Embryonic facial prominence (tissue), 1 donor: ENCODE measurements around the gene UGT1A10.
"Not testable (repeated sequence)": the region's sequence is repeated elsewhere in the genome, so short reads cannot be mapped to it uniquely, and the experiment has no call there.

Experiments used
- DNase-seq: peaks from one replicate; pipeline ENCODE4 v3.0.0-alpha.2; 2016; ENCODE audit errors: extremely low spot score

Gene UGT1A10

DNA sequence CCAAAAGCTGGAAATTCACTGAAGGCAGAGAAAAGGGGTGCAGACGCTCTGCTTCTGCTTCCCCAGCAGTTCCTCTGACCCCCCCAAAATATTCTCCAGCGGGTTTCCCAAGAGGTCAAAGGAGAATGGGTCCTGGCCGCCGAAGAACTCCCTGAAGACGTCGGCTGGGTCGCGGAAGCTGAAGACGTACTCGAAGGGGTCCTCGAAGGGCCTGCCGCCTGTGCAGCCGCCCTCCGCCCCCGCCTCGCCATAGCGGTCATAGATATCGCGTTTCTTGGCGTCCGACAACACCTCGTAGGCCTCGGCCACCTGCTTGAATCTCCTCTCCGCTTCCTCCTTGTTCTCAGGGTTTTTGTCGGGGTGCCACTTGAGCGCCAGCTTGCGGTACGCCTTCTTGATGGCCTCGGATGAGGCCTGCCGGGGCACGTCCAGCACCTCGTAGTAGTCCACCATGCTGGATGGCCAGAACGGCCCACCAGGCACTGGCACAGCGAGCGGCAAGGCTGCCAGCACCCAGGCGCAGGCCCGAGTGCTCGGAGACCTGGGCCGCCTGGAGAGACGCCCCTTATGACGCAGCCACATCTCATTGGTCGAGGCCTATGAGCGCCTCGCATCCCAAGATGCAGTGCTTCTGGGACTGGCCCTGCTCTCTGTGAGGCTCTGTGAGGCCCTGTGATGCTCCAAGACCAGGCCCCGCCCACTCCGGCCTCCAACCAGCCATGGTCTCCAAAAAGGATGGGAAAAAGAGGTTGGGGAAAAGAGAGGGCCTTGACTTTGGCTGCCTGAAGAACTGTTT, 107.4 kb downstream of the UGT1A10 start:
- DNase-seq: no peak

DNA sequence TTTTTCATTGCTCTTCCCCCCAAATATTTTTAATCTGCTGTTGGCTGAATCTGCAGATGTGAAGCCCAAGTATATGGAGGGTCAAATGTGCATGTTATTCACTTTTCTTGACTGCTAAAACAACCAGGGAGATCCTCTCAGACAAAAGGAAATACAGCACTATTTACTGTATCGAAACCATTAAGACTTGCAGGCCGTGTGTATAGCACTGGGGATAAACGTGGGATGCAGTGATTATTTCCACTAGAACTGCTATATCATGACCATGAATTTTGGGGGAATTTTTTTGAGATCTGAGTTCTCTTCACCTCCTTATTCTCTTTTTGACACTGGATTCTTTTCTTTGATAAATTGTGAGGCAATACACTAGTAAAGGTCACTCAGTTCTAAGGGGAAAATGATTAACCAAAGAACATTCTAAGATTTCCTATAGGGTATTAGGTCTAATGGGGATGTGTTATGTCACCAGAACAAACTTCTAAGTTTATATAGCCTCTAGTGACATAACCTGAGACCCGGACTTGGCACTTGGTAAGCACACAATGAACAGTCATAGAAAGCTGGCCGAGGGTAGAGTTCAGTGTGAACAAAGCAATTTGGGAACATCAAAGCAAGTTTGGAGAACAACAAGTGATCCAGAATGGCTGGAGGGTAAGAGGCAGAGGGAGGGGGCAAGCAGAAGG, 109.0 kb downstream of the UGT1A10 start:
- no peak for DNase-seq

DNA sequence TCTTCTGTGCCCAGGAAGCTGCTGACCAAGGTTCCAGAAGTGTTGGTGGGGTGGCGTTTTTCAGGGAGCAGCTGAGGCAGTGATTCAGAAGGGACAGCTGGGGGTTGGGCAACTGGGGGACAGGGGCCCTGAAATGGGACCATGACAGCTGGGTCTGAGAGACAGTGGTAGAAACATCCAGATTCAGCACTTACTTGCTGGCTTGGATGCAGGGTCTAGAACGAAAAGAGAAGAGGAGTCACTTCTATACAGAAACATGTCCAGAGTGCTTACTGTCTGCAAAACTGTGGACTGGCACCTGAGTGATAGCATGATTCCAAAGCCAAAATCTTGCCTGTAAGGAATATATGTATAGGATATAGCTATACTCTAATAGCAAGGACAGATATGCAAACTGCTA, 109.6 kb downstream of the UGT1A10 start:
- not testable (repeated sequence) for DNase-seq

DNA sequence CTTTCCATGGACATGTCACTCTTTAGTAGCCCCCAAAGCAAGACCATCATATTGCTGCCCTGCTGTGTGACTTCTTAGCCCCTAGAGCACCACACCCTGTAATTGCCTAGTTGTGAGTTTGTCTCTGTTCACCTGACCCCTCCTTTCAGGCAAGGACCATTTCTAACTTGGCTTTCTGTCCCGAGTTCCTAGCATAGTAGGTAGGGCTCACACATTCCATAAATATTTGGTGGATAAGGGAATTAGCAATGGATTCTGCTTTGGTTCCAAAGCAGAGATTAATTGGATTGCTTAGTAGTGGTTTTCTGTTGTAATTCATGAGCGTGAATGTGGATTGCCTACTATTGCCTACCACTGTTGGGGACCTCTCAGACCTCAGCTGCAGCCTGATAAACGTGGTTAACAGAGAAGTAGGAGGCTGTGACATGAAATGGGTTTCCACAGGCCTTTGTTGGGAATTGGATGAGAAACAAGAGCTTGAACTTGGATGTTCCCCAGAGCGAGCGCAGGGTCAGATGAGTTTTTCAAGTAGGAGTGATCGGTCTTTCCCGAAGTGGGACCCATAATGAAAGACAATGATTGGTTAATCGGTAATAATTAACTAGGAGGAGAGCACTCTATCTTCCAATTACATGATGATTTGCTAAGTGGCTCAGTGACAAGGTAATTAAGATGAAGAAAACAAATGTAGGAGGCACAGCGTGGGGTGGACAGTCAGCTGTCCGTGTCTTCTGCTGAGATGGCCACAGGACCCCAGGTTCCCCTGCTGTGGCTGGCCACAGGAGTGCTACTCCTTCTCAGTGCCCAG, 110.4 kb downstream of the UGT1A10 start:
- no peak for DNase-seq

- DNase-seq: no peak
These were observed 111.0 kb downstream of the UGT1A10 start for GRCh38 chr2:233747283-233747544.

DNA sequence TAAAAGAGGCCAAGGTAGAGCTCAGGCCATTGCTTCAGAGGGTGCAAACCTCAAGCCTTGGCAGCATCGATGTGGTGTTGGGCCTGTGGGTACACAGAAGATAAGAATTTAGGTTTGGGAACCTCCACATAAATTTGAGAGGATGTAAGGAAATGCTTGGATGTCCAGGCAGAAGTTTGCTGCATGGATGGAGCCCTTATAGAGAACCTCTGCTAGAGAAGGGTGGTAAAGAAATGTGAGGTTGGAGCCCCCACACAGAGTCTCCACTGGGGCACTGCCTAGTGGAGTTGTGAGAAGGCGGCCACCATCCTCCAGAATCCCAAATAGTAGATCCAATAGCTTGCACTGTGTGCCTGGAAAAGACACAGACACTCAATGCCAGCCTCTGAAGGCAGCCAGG, 114.4 kb downstream of the UGT1A10 start:
- not testable (repeated sequence) for DNase-seq

- DNase-seq: not testable (repeated sequence)
These were observed 115.2 kb downstream of the UGT1A10 start for GRCh38 chr2:233751212-233752009.

GRCh38 chr2:233754872-233755611, 118.8 kb downstream of the UGT1A10 start:
- DNase-seq: no peak

GRCh38 chr2:233756429-233757081, 120.3 kb downstream of the UGT1A10 start:
- DNase-seq: no peak

DNA sequence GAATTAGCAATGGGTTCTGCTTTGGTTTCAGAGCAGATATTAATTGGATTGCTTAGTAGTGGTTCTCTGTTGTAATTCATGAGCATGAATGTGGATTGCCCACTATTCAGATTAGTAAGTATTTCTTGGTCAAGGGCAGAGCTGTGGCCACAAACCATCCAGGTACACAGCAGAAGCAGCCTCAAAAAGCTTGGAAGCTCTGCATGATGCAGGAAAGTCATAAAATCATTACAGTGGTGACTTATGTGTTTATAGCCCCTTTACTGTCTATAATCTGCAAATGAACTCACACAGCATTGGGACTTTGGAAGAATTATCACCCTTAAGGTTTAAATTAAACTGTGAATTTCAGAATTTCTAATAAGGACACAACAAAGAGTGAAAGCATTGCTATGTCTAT, 121.9 kb downstream of the UGT1A10 start:
- no peak for DNase-seq

- no peak for DNase-seq
These were observed 122.6 kb downstream of the UGT1A10 start for GRCh38 chr2:233758849-233759248.

DNA sequence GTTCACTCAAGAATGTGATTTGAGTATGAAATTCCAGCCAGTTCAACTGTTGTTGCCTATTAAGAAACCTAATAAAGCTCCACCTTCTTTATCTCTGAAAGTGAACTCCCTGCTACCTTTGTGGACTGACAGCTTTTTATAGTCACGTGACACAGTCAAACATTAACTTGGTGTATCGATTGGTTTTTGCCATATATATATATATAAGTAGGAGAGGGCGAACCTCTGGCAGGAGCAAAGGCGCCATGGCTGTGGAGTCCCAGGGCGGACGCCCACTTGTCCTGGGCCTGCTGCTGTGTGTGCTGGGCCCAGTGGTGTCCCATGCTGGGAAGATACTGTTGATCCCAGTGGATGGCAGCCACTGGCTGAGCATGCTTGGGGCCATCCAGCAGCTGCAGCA, 123.8 kb downstream of the UGT1A10 start, which contains the start of gene UGT1A1:
Gene UGT1A1 (plus strand): TSS at position 228 of the 400 bp plus-strand sequence. CDS start 18 bp downstream, at position 246.
- DNase-seq: no peak

- DNase-seq: no peak
These were observed 125.0 kb downstream of the UGT1A10 start for GRCh38 chr2:233761040-233761769.

GRCh38 chr2:233764264-233764663, 128.0 kb downstream of the UGT1A10 start:
- DNase-seq: no peak

GRCh38 chr2:233764761-233765160, 128.5 kb downstream of the UGT1A10 start:
- no peak for DNase-seq

DNA sequence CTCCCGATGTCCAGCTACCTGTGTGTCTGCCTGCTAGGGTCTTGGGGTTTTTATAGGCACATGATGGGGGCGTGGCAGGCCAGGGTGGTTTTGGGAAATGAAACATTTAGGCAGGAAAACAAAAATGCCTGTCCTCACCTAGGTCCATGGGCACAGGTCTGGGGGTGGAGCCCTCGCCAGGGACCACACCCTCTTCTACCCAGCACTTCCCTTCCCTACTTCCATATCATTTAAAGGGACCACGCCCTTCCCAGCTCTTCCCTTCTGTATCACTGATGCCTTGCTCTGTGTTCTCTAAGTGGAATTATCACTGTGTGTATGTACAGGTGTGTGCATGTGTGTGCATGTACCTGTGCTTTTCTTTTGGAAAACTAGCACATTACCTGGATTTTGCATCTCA, 130.2 kb downstream of the UGT1A10 start:
- DNase-seq: no peak

GRCh38 chr2:233768076-233768475, 131.8 kb downstream of the UGT1A10 start:
- no peak for DNase-seq

GRCh38 chr2:233769260-233769659, 133.0 kb downstream of the UGT1A10 start:
- DNase-seq: no peak

DNA sequence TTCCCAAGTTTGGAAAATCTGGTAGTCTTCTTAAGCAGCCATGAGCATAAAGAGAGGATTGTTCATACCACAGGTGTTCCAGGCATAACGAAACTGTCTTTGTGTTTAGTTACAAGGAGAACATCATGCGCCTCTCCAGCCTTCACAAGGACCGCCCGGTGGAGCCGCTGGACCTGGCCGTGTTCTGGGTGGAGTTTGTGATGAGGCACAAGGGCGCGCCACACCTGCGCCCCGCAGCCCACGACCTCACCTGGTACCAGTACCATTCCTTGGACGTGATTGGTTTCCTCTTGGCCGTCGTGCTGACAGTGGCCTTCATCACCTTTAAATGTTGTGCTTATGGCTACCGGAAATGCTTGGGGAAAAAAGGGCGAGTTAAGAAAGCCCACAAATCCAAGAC, 135.9 kb downstream of the UGT1A10 start:
- no peak for DNase-seq

- no peak for DNase-seq
These were observed 136.3 kb downstream of the UGT1A10 start for GRCh38 chr2:233772583-233772982.
